CD14-positive monocyte (primary cell): ENCODE results near the gene ATRX. TPM values are rescaled to one million over a fixed set of nuclear protein-coding genes. Genes with fewer than 3 reads are reported as not detected.

Source experiments
- DNase-seq, 3 donors: peaks; one replicate each; pipeline ENCODE4 v3.0.0-alpha.2; 2011 to 2022
- H2AFZ ChIP-seq: 2 replicates; pipeline ENCODE4 v1.6.0; 2012; ENCODE audit warnings: mild to moderate bottlenecking, low read depth, low read length, inconsistent platforms; ENCODE audit not compliant: insufficient read depth, poor library complexity, severe bottlenecking
- H3K27ac ChIP-seq, 2 donors: 1 replicate in 1 of 2; 2 replicates in 1 of 2; pipeline ENCODE4 v1.5.1; 2012 to 2013; ENCODE audit warnings: low read length in 2 of 2, control low read depth in 1 of 2, inconsistent platforms in 1 of 2, low read depth in 1 of 2, mild to moderate bottlenecking in 1 of 2
- H3K27me3 ChIP-seq, 2 donors: one replicate each; pipeline versions ENCODE4 v1.6.0 to v1.6.1; 2011 to 2013; ENCODE audit warnings: low read length in 2 of 2; ENCODE audit not compliant: control insufficient read depth in 2 of 2, insufficient read depth in 2 of 2
- H3K36me3 ChIP-seq, 2 donors: replicated peaks in 1 of 2; 1 replicate in 1 of 2; 2 replicates in 1 of 2; pipeline versions ENCODE4 v1.5.1 to v1.6.1; 2012 to 2013; ENCODE audit warnings: low read length in 2 of 2, control low read depth in 1 of 2, inconsistent platforms in 1 of 2, mild to moderate bottlenecking in 1 of 2; ENCODE audit not compliant: insufficient read depth in 2 of 2, control insufficient read depth in 1 of 2
- H3K4me1 ChIP-seq, 2 donors: 1 replicate in 1 of 2; 2 replicates in 1 of 2; pipeline versions ENCODE4 v1.5.1 to v1.6.1; 2012 to 2013; ENCODE audit warnings: low read length in 2 of 2, control low read depth in 1 of 2, inconsistent platforms in 1 of 2, mild to moderate bottlenecking in 1 of 2, moderate library complexity in 1 of 2; ENCODE audit not compliant: insufficient read depth in 2 of 2, control insufficient read depth in 1 of 2
- H3K4me2 ChIP-seq: replicated peaks from 2 replicates; pipeline ENCODE3; 2012; ENCODE audit warnings: low read length, moderate library complexity, mild to moderate bottlenecking; ENCODE audit not compliant: poor library complexity, severe bottlenecking; ENCODE audit errors: extremely low read depth
- H3K4me3 ChIP-seq, 3 experiments: fragments of 200-600 bp in 1 of 3; sonication (generic) in 1 of 3; replicated peaks in 1 of 3; 1 replicate in 2 of 3; 2 replicates in 1 of 3; pipeline ENCODE4 v1.5.1; 2011 to 2013; ENCODE audit warnings: low read length in 3 of 3, mild to moderate bottlenecking in 3 of 3, control low read depth in 2 of 3, low read depth in 2 of 3, inconsistent platforms in 1 of 3, moderate library complexity in 1 of 3
- H3K79me2 ChIP-seq: 2 replicates; pipeline ENCODE4 v1.6.0; 2012; ENCODE audit warnings: mild to moderate bottlenecking, control low read depth, inconsistent platforms, low read length, moderate library complexity; ENCODE audit not compliant: insufficient read depth
- H3K9ac ChIP-seq: 2 replicates; pipeline ENCODE4 v1.6.0; 2017; ENCODE audit warnings: low read length, mild to moderate bottlenecking; ENCODE audit not compliant: insufficient read depth, poor library complexity, severe bottlenecking
- H3K9me3 ChIP-seq, 2 donors: replicated peaks in 1 of 2; 1 replicate in 1 of 2; 2 replicates in 1 of 2; pipeline versions ENCODE4 v1.5.1 to v1.6.1; 2012 to 2013; ENCODE audit warnings: low read length in 2 of 2, control low read depth in 1 of 2; ENCODE audit not compliant: control insufficient read depth in 1 of 2, insufficient read depth in 1 of 2
- H4K20me1 ChIP-seq: 2 replicates; pipeline ENCODE4 v1.6.0; 2012; ENCODE audit warnings: mild to moderate bottlenecking, low read length, control low read depth, moderate library complexity; ENCODE audit not compliant: insufficient read depth
- H3K27ac Mint-ChIP-seq, 7 donors: one replicate each; pipeline ENCODE4 v1.8.0; 2020; ENCODE audit warnings: mild to moderate bottlenecking in 7 of 7, mixed read lengths in 7 of 7, moderate library complexity in 6 of 7, inconsistent platforms in 2 of 7
- H3K27me3 Mint-ChIP-seq, 3 donors: one replicate each; pipeline ENCODE4 v1.8.0; 2021 to 2022; ENCODE audit warnings: low read depth in 3 of 3, mild to moderate bottlenecking in 3 of 3, mixed read lengths in 3 of 3, moderate library complexity in 3 of 3, inconsistent platforms in 1 of 3
- H3K36me3 Mint-ChIP-seq, 2 donors: one replicate each; pipeline ENCODE4 v1.8.0; 2020; ENCODE audit warnings: mixed read lengths in 2 of 2, inconsistent platforms in 1 of 2, mild to moderate bottlenecking in 1 of 2
- H3K4me1 Mint-ChIP-seq: one replicate; pipeline ENCODE4 v1.8.0; 2020; ENCODE audit warnings: mild to moderate bottlenecking, mixed read lengths
- H3K4me3 Mint-ChIP-seq, 2 donors: one replicate each; pipeline ENCODE4 v1.8.0; 2020; ENCODE audit warnings: mild to moderate bottlenecking in 2 of 2, mixed read lengths in 2 of 2, moderate library complexity in 1 of 2
- H3K9me3 Mint-ChIP-seq, 7 donors: one replicate each; pipeline ENCODE4 v1.8.0; 2020 to 2022; ENCODE audit warnings: mixed read lengths in 7 of 7, mild to moderate bottlenecking in 6 of 7, moderate library complexity in 6 of 7, inconsistent platforms in 2 of 7
- CTCF ChIP-seq: fragments of 200-600 bp; IDR thresholded peaks from one replicate; pipeline ENCODE4 v1.8.0; 2022; ENCODE audit warnings: antibody characterized with exemption, mild to moderate bottlenecking
- WGBS: methylation state at CpG from one replicate; pipeline ENCODE4 v1.1.5; 2013; ENCODE audit warnings: missing lambda C conversion rate; ENCODE audit not compliant: insufficient coverage; 5-methylcytosine and 5-hydroxymethylcytosine counted together
- intact Hi-C, 2 donors: fragments of 100-400 bp; cut with micrococcal nuclease; formaldehyde crosslinking; loops; one replicate each; pipeline versions ENCODE4 v1.15.0 to v1.15.1; 2023
- polyA plus RNA-seq, 3 donors: library from polyadenylated mRNA; depleted of rRNA in 1 of 3; unstranded in 2 of 3; stranded (reverse) in 1 of 3; fragments of 300-500 nt in 2 of 3; fragments of >200 nt in 1 of 3; fragmentation: Illumina TruSeq in 2 of 3; gene quantifications; 1 replicate in 2 of 3; 2 replicates in 1 of 3; pipeline ENCODE4 v1.2.3, GENCODE V29; 2012 to 2021

The ATRX gene
- polyA plus RNA-seq, 3 donors = 8.6 to 18.3 (median 17.3) TPM

- no peak for DNase-seq
- Mint-ChIP-seq H3K27me3 (peaks cover 0 to 2% (median 0%) of the 10 kb centered on the region in 3 donors), H3K36me3 (peaks cover 32 to 52% of the 10 kb centered on the region in 2 donors), H3K27ac (no peak overlapping the region), H3K4me1 (no peaks in the 10 kb centered on the region), H3K9me3 (peaks cover 0 to under 1% (median 0%) of the 10 kb centered on the region in 7 donors), H3K4me3 (no peak overlapping the region)
- no peak overlapping the region for H3K27ac ChIP-seq
- H3K9me3 ChIP-seq = no peaks in the 10 kb centered on the region
- no peaks in the 10 kb centered on the region for H3K27me3 ChIP-seq
- H3K4me3 ChIP-seq = no peak overlapping the region
- H2AFZ ChIP-seq = no peak overlapping the region
- no peak overlapping the region for H3K9ac ChIP-seq
- no peaks in the 10 kb centered on the region for H3K79me2 ChIP-seq
- no peaks in the 10 kb centered on the region for H4K20me1 ChIP-seq
- intact Hi-C loops = no loop called here
- TF ChIP-seq CTCF = no peak
- no peak overlapping the region for H3K4me2 ChIP-seq
- no peaks in the 10 kb centered on the region for H3K4me1 ChIP-seq
- H3K36me3 ChIP-seq = peaks cover 16 to 56% of the 10 kb centered on the region in 2 donors
- WGBS = no CpG with 5 or more reads among the region's 5 CpGs
Measured at GRCh38 chrX:77652095-77652494, 133.9 kb downstream of the ATRX start.

GRCh38 chrX:77640702-77641101 is 145.3 kb downstream of the ATRX start:
- Histone ChIP-seq H3K27me3 (no peaks in the 10 kb centered on the region), H3K4me3 (no peak overlapping the region), H3K4me2 (no peak overlapping the region), H4K20me1 (no peaks in the 10 kb centered on the region), H3K9me3 (no peaks in the 10 kb centered on the region), H3K9ac (no peak overlapping the region), H3K27ac (no peak overlapping the region), H3K4me1 (no peaks in the 10 kb centered on the region), H2AFZ (no peak overlapping the region), H3K36me3 (peaks cover 7 to 25% of the 10 kb centered on the region in 2 donors), H3K79me2 (no peaks in the 10 kb centered on the region)
- Mint-ChIP-seq H3K36me3 (peaks cover 33 to 40% of the 10 kb centered on the region in 2 donors), H3K4me1 (peaks cover 2% of the 10 kb centered on the region), H3K4me3 (no peak overlapping the region), H3K27me3 (no peaks in the 10 kb centered on the region), H3K9me3 (peaks cover 2 to 15% (median 4%) of the 10 kb centered on the region in 7 donors), H3K27ac (no peak overlapping the region)
- DNase-seq = no peak
- no peak for TF ChIP-seq CTCF
- intact Hi-C loops = no loop called here
- WGBS = 100% methylated on average over 1 of the region's 4 CpGs
